Activated T-helper 1 cell treated with Interleukin-2 at 50 U/mL for 16 hours (primary cell): Measurements from ENCODE around the gene MARK3.

Source experiments
- DNase-seq: peaks from one replicate; pipeline ENCODE4 v3.0.0-alpha.2; 2020; ENCODE audit warnings: low read depth

The MARK3 gene

GRCh38 chr14:103526914-103527248 lies 141.7 kb downstream of the MARK3 start:
- DNase-seq, result no peak

GRCh38 chr14:103527408-103528145 lies 142.4 kb downstream of the MARK3 start:
- no peak for DNase-seq

GRCh38 chr14:103528146-103528586 lies 143.0 kb downstream of the MARK3 start:
- DNase-seq, result no peak

- peak; percentile 73 for DNase-seq
Observed at GRCh38 chr14:103528587-103529382, 143.6 kb downstream of the MARK3 start, which contains the start of gene TRMT61A. TRMT61A (plus strand) TSS chr14:103529196; CDS start chr14:103529979, 783 bp downstream.

GRCh38 chr14:103529383-103530365 lies 144.5 kb downstream of the MARK3 start:
- DNase-seq, result no peak

GRCh38 chr14:103530390-103530789 lies 145.2 kb downstream of the MARK3 start:
- no peak for DNase-seq

GRCh38 chr14:103530831-103531230 lies 145.6 kb downstream of the MARK3 start:
- no peak for DNase-seq

- no peak for DNase-seq
Observed at GRCh38 chr14:103531421-103532215, 146.4 kb downstream of the MARK3 start.

- DNase-seq, result no peak
Observed at GRCh38 chr14:103532216-103533136, 147.3 kb downstream of the MARK3 start.

GRCh38 chr14:103533137-103533998 lies 148.2 kb downstream of the MARK3 start:
- no peak for DNase-seq

GRCh38 chr14:103533999-103534575 lies 148.9 kb downstream of the MARK3 start:
- no peak for DNase-seq

GRCh38 chr14:103534576-103535061 lies 149.4 kb downstream of the MARK3 start:
- DNase-seq, result no peak

GRCh38 chr14:103535081-103535890 lies 150.1 kb downstream of the MARK3 start:
- DNase-seq, result no peak

- no peak for DNase-seq
Observed at GRCh38 chr14:103535891-103536565, 150.8 kb downstream of the MARK3 start.

GRCh38 chr14:103536693-103537092 lies 151.5 kb downstream of the MARK3 start:
- DNase-seq, result no peak

GRCh38 chr14:103537175-103537990 lies 152.2 kb downstream of the MARK3 start:
- no peak for DNase-seq
